Glutamatergic neuron (in vitro differentiated cells): ENCODE results near the gene EXOG. TPM values are rescaled to one million over a fixed set of nuclear protein-coding genes. Genes with fewer than 3 reads are reported as not detected.

Experiments
- DNase-seq: peaks from one replicate; pipeline ENCODE4 v3.0.0; 2022
- H3K27ac Mint-ChIP-seq: one replicate; pipeline ENCODE4 v1.8.0; 2020; ENCODE audit warnings: mild to moderate bottlenecking, mixed read lengths, inconsistent platforms; ENCODE audit not compliant: unreplicated experiment
- H3K27me3 Mint-ChIP-seq: one replicate; pipeline ENCODE4 v1.8.0; 2020; ENCODE audit warnings: mild to moderate bottlenecking, moderate library complexity, mixed read lengths, inconsistent platforms; ENCODE audit not compliant: unreplicated experiment
- H3K36me3 Mint-ChIP-seq: one replicate; pipeline ENCODE4 v1.8.0; 2020; ENCODE audit warnings: mild to moderate bottlenecking, mixed read lengths, inconsistent platforms; ENCODE audit not compliant: unreplicated experiment
- H3K4me1 Mint-ChIP-seq: one replicate; pipeline ENCODE4 v1.8.0; 2020; ENCODE audit warnings: mild to moderate bottlenecking, low read depth, mixed read lengths, inconsistent platforms; ENCODE audit not compliant: unreplicated experiment
- H3K4me3 Mint-ChIP-seq: one replicate; pipeline ENCODE4 v1.8.0; 2020; ENCODE audit warnings: mild to moderate bottlenecking, mixed read lengths, inconsistent platforms; ENCODE audit not compliant: unreplicated experiment
- H3K9me3 Mint-ChIP-seq: one replicate; pipeline ENCODE4 v1.8.0; 2020; ENCODE audit warnings: mild to moderate bottlenecking, moderate library complexity, mixed read lengths, inconsistent platforms; ENCODE audit not compliant: unreplicated experiment
- CTCF ChIP-seq: fragments of 200-600 bp; sonication (generic); IDR thresholded peaks from one replicate; pipeline ENCODE4 v1.5.0; 2021; ENCODE audit not compliant: partially characterized antibody, unreplicated experiment
- total RNA-seq: library from RNA; stranded (reverse); fragmentation: NEBNext Ultra II Directional; extraction: Animal tissue kit (Norgen Biotek cat#: 25700); gene quantifications from one replicate; pipeline ENCODE4 v1.2.1, GENCODE V29; 2021; ENCODE audit not compliant: unreplicated experiment

Gene EXOG
- total RNA-seq, 1 donor from 2014 or later: 20.9 TPM

DNA sequence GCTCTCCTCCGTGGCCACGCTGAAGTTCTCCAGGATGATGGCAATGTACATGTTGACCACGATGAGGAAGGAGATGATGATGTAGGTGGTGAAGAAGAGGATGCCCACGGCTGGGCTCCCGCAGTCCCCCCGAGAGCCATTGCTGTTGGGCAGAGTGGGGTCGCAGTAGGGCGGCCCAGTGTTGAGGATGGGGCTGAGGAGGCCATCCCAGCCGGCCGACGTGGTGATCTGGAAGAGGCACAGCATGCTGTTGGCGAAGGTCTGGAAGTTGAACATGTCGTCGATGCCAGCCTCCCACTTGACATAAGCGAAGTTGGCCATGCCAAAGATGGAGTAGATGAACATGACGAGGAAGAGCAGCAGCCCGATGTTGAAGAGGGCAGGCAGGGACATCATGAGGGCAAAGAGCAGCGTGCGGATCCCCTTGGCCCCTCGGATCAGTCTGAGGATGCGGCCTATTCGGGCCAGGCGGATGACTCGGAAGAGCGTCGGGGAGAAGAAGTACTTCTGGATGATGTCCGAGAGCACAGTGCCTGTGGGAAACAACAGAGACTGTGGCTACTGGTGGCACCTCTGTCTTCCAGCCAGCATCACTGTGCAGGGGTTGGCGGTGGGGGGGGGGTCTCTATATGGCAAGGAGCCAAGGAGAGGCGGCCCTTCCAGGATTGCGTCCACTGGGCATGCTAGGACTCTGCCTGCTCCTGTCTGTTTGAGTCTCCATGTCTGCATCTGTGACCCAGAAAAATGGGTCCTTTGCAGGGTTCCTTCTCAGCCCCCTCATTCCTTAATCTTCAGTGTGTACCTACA is 55.1 kb downstream of the EXOG start:
- H3K27ac Mint-ChIP-seq: no peak overlapping the region

GRCh38 chr3:38552364-38552763 is 56.2 kb downstream of the EXOG start:
- Mint-ChIP-seq H3K4me3 (no peak overlapping the region), H3K27ac (no peak overlapping the region), H3K36me3 (peaks cover 9% of the 10 kb centered on the region), H3K4me1 (no peaks in the 10 kb centered on the region), H3K27me3 (peaks cover 4% of the 10 kb centered on the region), H3K9me3 (peaks cover 3% of the 10 kb centered on the region)
- no peak for TF ChIP-seq CTCF
- DNase-seq: no peak

More for the DNA sequence above, 55.1 kb downstream of the EXOG start:
- H3K36me3 Mint-ChIP-seq: peaks cover 4% of the 10 kb centered on the region
- TF ChIP-seq CTCF: no peak
- peaks cover 4% of the 10 kb centered on the region for H3K27me3 Mint-ChIP-seq
- H3K9me3 Mint-ChIP-seq: peaks cover 3% of the 10 kb centered on the region
- H3K4me3 Mint-ChIP-seq: no peak overlapping the region
- H3K4me1 Mint-ChIP-seq: no peaks in the 10 kb centered on the region
- DNase-seq: no peak

DNA sequence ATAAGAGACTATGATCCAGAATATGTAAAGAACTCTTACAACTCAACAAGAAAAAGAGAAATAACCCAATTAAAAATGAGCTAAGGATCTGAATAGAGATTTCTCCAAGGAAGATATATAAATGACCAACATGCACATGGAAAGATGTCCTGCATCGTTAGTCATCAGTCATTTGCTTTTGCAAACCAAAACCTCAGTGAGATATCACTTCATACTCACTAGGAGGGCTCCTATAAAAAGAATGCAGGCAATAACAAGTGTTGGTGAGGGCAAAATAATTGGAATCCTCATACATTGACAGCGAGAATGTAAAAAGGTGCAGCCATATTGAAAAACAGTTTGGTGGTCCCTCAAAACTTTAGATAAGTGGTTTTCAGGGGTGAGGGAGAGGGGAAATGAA is 56.9 kb downstream of the EXOG start:
- Mint-ChIP-seq H3K4me1 (no peaks in the 10 kb centered on the region), H3K36me3 (peaks cover 9% of the 10 kb centered on the region), H3K27ac (no peak overlapping the region), H3K4me3 (no peak overlapping the region), H3K9me3 (peaks cover 3% of the 10 kb centered on the region), H3K27me3 (peaks cover 4% of the 10 kb centered on the region)
- no peak for DNase-seq
- no peak for TF ChIP-seq CTCF

DNA sequence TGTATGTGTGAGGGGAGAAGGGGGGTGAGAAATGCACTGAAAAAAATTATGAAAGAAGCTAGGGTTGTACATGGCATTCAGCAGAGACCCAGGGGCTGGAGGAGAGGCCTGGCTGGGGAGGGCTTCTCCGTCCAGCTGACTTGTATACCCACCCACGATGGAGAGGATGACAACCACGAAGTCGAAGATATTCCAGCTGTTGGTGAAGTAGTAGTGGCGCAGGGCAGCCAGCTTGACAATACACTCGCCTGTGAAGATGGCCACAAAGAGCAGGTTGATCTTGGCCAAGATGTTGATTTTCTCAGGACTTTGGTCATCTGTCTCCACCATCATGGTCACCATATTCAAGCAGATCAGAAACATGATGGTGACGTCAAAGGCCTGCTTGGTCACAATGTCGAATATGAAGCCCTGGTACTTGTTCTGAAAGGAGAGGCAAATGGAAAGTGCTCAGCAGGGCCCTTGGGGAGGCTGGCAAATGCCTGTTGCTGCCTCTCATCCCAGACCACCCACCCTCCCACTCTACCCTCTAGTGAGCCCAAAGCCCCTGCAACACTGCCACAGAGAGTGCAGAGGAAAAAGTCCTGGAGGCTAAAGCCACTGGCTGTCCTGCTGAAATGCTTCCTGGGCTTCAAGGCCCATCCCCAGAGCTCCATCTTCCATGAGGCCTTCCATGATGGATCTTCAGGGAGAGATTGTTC is 58.1 kb downstream of the EXOG start:
- no peak overlapping the region for H3K4me3 Mint-ChIP-seq
- no peak for TF ChIP-seq CTCF
- H3K9me3 Mint-ChIP-seq: peaks cover 3% of the 10 kb centered on the region
- H3K27ac Mint-ChIP-seq: no peak overlapping the region
- H3K4me1 Mint-ChIP-seq: no peaks in the 10 kb centered on the region
- no peak for DNase-seq
- peaks cover 4% of the 10 kb centered on the region for H3K27me3 Mint-ChIP-seq
- H3K36me3 Mint-ChIP-seq: peaks cover 9% of the 10 kb centered on the region
